Tibial nerve (tissue), 4 donors: ENCODE results near the gene RNF113B. TPM values are rescaled to one million over a fixed set of nuclear protein-coding genes. Genes with fewer than 3 reads are reported as not detected.

Experiments used
- DNase-seq, 2 donors: peaks; one replicate each; pipeline ENCODE4 v3.0.0-alpha.2; 2019; ENCODE audit warnings: low spot score in 2 of 2
- H3K27ac ChIP-seq, 4 donors: fragments of 200-600 bp; sonication (generic) in 3 of 4; one replicate each; pipeline ENCODE4 v1.5.1; 2017 to 2019; ENCODE audit warnings: mild to moderate bottlenecking in 1 of 4
- H3K27me3 ChIP-seq, 2 donors: fragments of 200-600 bp; sonication (generic) in 1 of 2; one replicate each; pipeline versions ENCODE4 v1.5.1 to v1.6.0; 2017 to 2019
- H3K36me3 ChIP-seq, 3 donors: fragments of 200-600 bp; sonication (generic); one replicate each; pipeline ENCODE4 v1.5.1; 2018 to 2019
- H3K4me1 ChIP-seq, 4 donors: fragments of 200-600 bp; sonication (generic) in 3 of 4; one replicate each; pipeline ENCODE4 v1.5.1; 2017 to 2019
- H3K4me3 ChIP-seq, 4 donors: fragments of 200-600 bp; sonication (generic) in 3 of 4; one replicate each; pipeline ENCODE4 v1.5.1; 2017 to 2019; ENCODE audit warnings: mild to moderate bottlenecking in 1 of 4, moderate library complexity in 1 of 4
- H3K9me3 ChIP-seq, 4 donors: fragments of 200-600 bp; sonication (generic) in 3 of 4; one replicate each; pipeline ENCODE4 v1.5.1; 2017 to 2019
- EP300 ChIP-seq, 2 donors: sonication (generic); formaldehyde crosslinking; IDR thresholded peaks; one replicate each; pipeline ENCODE4 v1.6.1; 2017; ENCODE audit warnings: antibody characterized with exemption in 2 of 2, mild to moderate bottlenecking in 1 of 2
- POLR2A ChIP-seq, 2 donors: fragments of 450-650 bp; IDR thresholded peaks; one replicate each; pipeline ENCODE4 v1.6.1; 2017; ENCODE audit warnings: antibody characterized with exemption in 2 of 2, mild to moderate bottlenecking in 2 of 2, moderate library complexity in 2 of 2
- WGBS, 2 donors: methylation state at CpG; one replicate each; pipeline ENCODE4 v1.1.5; 2018; 5-methylcytosine and 5-hydroxymethylcytosine counted together
- total RNA-seq, 4 donors: library from RNA; depleted of rRNA; stranded (reverse); fragments of >200 nt; gene quantifications; one replicate each; pipeline ENCODE4 v1.1.0, GENCODE V29; 2016
- TF ChIP-seq, protein P1 (sequence below), 5 experiments: fragments of 200-600 bp in 3 of 5; fragments of 450-650 bp in 2 of 5; sonication (generic) in 3 of 5; IDR thresholded peaks; one replicate each; pipeline ENCODE4 v1.5.1; 2016 to 2019; ENCODE audit warnings: antibody characterized with exemption in 5 of 5, mild to moderate bottlenecking in 3 of 5, moderate library complexity in 2 of 5

Gene RNF113B
- total RNA-seq, 4 donors from 2014 or later: not detected

- TF ChIP-seq POLR2A (IDR thresholded peaks at IDR 0.05) (no peak), EP300 (IDR thresholded peaks at IDR 0.05) (no peak)
- TF ChIP-seq, protein P1, sequence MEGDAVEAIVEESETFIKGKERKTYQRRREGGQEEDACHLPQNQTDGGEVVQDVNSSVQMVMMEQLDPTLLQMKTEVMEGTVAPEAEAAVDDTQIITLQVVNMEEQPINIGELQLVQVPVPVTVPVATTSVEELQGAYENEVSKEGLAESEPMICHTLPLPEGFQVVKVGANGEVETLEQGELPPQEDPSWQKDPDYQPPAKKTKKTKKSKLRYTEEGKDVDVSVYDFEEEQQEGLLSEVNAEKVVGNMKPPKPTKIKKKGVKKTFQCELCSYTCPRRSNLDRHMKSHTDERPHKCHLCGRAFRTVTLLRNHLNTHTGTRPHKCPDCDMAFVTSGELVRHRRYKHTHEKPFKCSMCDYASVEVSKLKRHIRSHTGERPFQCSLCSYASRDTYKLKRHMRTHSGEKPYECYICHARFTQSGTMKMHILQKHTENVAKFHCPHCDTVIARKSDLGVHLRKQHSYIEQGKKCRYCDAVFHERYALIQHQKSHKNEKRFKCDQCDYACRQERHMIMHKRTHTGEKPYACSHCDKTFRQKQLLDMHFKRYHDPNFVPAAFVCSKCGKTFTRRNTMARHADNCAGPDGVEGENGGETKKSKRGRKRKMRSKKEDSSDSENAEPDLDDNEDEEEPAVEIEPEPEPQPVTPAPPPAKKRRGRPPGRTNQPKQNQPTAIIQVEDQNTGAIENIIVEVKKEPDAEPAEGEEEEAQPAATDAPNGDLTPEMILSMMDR (IDR thresholded peaks at IDR 0.05): no peak
- Histone ChIP-seq H3K27ac (no peak overlapping the region), H3K36me3 (no peaks in the 10 kb centered on the region), H3K9me3 (peaks cover 0 to 29% (median 2%) of the 10 kb centered on the region in 4 donors), H3K4me3 (no peak overlapping the region), H3K27me3 (no peaks in the 10 kb centered on the region), H3K4me1 (no peaks in the 10 kb centered on the region)
- DNase-seq: no peak
- WGBS, 2 donors: 91 to 96% methylated on average over 8 of the region's 8 CpGs
These were observed 24.1 kb upstream of the RNF113B start for GRCh38 chr13:98201189-98201588.

GRCh38 chr13:98200211-98200878 is 23.3 kb upstream of the RNF113B start:
- no peaks in the 10 kb centered on the region for H3K4me1 ChIP-seq

DNA sequence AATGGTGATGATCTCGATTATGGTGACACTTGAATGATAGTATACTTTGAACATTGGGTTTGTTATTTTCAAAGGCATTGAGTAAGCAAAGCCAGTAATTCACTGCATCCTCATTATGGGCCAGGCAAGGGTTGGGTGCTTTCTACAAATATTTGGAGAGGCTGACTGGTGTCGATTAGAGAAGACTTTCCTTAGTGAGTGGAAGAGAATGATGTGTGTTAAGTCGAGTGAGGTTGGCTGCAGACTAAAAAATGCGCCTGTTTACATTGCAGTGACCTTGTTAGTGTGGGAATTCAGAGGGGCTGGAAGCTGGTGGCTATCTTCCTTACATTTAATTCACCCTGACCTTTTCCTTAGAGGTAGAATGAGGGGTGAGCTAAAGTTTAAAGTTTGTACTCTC is 22.4 kb upstream of the RNF113B start:
- Histone ChIP-seq H3K9me3 (peaks cover 0 to 12% (median 0%) of the 10 kb centered on the region in 4 donors), H3K36me3 (no peaks in the 10 kb centered on the region), H3K27ac (no peak overlapping the region), H3K4me1 (no peaks in the 10 kb centered on the region), H3K4me3 (no peak overlapping the region), H3K27me3 (no peaks in the 10 kb centered on the region)
- TF ChIP-seq EP300 (IDR thresholded peaks at IDR 0.05) (no peak), POLR2A (IDR thresholded peaks at IDR 0.05) (no peak)
- TF ChIP-seq, protein P1 (IDR thresholded peaks at IDR 0.05): no peak
- no peak for DNase-seq
- 46 to 51% methylated on average over 4 of the region's 4 CpGs for WGBS, 2 donors

More at GRCh38 chr13:98200211-98200878, 23.3 kb upstream of the RNF113B start:
- Histone ChIP-seq H3K4me3 (no peak overlapping the region), H3K9me3 (peaks cover 0 to 21% (median under 1%) of the 10 kb centered on the region in 4 donors), H3K27me3 (no peaks in the 10 kb centered on the region), H3K36me3 (no peaks in the 10 kb centered on the region), H3K27ac (no peak overlapping the region)
- 86 to 89% methylated on average over 5 of the region's 5 CpGs for WGBS, 2 donors
- no peak for DNase-seq
- TF ChIP-seq POLR2A (IDR thresholded peaks at IDR 0.05) (no peak), EP300 (IDR thresholded peaks at IDR 0.05) (no peak)
- TF ChIP-seq, protein P1 (IDR thresholded peaks at IDR 0.05): no peak

DNA sequence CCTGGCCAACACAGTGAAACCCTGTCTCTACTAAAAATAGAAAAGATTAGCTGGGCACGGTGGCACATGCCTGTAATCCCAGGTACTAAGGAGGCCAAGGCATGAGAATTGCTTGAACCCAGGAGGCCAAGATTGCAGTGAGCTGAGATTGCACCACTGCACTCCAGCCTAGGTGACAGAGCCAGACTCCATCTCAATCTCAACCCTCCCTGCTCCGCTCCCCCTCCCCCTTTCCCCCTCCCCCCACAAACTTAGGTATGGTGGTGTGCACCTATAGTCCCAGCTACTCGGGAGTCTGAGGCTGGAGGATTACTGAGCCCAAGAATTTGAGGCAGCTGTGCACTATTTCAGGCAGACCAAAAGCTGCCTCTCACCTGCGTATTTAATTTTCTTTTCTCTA is 21.6 kb upstream of the RNF113B start:
- peaks cover 0 to 5% (median 0%) of the 10 kb centered on the region in 4 donors for H3K9me3 ChIP-seq
- no peaks in the 10 kb centered on the region for H3K4me1 ChIP-seq
- 80 to 88% methylated on average over 2 to 4 of the region's 4 CpGs for WGBS, 2 donors
- H3K36me3 ChIP-seq: no peaks in the 10 kb centered on the region
- no peaks in the 10 kb centered on the region for H3K27me3 ChIP-seq
- TF ChIP-seq, protein P1 (IDR thresholded peaks at IDR 0.05): no peak
- TF ChIP-seq EP300 (IDR thresholded peaks at IDR 0.05) (no peak), POLR2A (IDR thresholded peaks at IDR 0.05) (no peak)
- H3K4me3 ChIP-seq: no peak overlapping the region
- no peak overlapping the region for H3K27ac ChIP-seq
- DNase-seq: no peak

DNA sequence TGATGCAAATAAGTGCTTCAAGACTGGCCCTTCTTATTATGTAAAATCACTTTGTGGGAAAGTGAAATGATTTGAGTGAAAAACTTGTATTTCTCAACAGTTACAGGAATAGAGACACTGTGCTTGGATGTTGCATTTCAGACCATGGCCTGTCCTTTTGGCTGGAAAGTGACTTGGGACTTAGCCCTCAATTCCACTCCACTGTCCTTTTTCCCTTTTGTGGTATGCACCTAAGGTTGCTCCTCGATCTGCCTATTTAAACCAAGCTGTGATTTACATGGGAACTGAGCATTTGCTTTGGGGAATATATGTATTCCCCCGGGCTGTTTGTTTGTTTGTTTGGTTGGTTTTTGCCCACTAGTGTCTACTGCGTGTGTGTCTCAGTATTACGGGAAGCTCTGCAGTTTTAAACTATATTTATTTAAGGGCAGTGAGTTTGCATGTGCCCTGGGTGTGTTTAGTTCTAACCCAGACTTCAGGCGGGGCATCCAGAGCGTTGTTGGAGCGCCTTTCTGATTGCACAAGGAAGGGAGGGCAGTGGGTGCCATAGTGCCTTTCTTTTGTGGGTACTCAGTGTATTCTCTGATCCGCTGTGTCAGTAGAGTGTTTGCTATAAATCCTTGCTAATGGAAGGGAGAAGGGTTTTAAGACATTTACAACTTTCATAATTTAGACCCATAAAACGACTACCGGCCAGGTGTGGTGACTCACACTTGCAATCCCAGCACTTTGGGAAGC is 18.2 kb upstream of the RNF113B start:
- 80 to 83% methylated on average over 10 of the region's 10 CpGs for whole genome bisulfite sequencing, 2 donors
- Histone ChIP-seq H3K9me3 (no peaks in the 10 kb centered on the region), H3K4me3 (no peak overlapping the region), H3K36me3 (no peaks in the 10 kb centered on the region), H3K27me3 (no peaks in the 10 kb centered on the region), H3K4me1 (peaks cover 0 to 2% (median under 1%) of the 10 kb centered on the region in 4 donors), H3K27ac (no peak overlapping the region)
- DNase-seq: no peak
- TF ChIP-seq POLR2A (IDR thresholded peaks at IDR 0.05) (no peak), EP300 (IDR thresholded peaks at IDR 0.05) (no peak)
- TF ChIP-seq, protein P1 (IDR thresholded peaks at IDR 0.05): no peak
